NCI-H2107 treated with DMSO at 0.1 percent for 48 hours (cell line): ENCODE measurements around the gene ERGIC1.
"Not testable (repeated sequence)": the region's sequence is repeated elsewhere in the genome, so short reads cannot be mapped to it uniquely, and the experiment has no call there.

Experiments
- DNase-seq: peaks from one replicate; lab custom pipeline; 2025; ENCODE audit not compliant: unreplicated experiment; lab: John Stamatoyannopoulos, UW

ERGIC1 gene

DNA sequence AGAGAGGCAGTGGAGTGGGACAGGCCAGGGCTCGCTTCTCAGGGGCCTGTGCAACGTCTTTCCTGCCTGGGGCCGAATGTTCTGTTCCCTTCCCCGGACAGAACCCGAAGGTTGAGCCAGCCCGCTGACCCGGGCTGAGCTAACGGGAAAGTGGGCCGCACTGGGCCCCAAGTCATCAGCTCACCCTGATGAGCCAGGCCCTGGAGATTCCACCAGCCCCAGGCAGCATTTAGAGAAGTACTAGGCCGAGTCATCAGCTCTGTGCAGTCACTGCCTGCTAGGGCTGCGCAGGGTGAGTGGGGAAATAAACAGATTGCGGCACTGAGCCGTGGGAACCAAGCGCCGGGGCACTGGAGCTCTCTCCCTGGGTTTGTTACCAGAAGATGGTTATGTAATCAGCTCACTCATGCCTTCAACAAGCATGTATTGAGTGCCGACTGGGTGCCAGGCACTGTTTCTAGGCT, 33.9 kb upstream of the ERGIC1 start:
- DNase-seq = no peak

DNA sequence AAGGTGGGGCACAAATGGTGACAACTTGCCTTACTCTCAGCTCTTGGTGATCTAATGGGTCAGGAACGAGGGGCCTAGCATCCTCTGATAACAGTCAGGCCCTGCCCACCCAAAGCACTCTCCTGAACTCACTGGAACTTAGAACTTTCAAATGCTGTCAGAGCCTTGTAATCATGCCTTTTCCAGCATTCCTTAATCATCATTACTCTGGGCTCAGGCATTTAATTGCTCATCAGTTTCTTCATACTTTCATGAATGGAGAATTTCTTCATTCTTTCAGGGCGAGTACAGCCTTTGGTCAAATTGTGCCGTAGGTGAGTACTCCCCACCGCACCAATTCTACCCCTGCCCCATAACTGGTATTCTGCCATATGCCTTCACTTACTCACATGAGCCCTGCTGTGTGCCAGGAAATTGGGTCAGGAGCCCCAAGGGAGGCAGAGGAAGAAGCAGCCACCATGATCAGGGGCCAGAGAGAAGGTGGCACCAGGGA, 32.8 kb upstream of the ERGIC1 start:
- DNase-seq = no peak

DNA sequence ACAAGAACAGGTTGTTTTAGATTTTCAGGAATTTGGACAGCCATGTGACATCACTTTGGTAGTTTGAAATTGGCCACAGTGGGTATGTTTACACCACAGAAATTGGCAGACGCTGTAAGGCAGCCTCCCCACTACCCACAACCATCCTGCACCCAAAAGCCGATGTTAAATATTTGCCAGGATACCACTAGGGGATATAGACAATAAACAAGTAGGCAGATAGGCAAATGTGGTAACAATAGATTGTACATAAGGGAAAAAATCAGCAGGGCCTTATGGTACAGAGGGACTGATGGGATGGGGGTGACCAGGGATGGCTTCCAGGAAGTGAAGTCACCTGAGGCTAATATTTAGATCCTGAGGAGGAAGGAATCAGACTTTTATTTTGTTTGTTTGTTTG, 31.9 kb upstream of the ERGIC1 start:
- no peak for DNase-seq

DNA sequence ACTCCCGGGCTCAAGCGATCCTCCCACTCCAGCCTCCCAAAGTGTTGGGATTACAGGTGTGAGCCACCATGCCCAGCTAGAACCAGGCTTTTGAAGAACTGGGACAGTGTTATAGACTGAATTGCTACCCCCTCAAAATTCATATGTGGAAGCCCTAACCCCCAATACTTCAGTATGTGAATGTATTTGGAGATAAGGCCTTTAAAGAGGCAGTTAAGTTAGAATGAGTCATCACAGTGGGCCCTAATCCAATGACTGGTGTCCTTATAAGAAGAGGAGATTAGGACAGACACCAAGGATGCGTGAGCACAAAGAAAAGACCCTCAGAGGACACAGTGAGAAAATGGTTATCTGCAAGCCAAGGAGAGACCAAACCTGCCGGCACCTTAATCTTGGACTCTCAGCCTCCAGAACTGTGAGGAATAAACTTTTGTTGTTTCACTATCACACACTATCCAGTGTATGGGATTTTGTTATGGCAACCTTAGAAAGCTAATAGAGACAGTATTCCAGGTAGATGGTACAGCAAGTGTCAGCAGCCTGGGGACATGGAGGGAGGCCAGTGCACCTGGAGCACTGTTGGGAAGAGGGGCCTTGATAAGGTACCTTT, 31.4 kb upstream of the ERGIC1 start:
- DNase-seq = no peak

DNA sequence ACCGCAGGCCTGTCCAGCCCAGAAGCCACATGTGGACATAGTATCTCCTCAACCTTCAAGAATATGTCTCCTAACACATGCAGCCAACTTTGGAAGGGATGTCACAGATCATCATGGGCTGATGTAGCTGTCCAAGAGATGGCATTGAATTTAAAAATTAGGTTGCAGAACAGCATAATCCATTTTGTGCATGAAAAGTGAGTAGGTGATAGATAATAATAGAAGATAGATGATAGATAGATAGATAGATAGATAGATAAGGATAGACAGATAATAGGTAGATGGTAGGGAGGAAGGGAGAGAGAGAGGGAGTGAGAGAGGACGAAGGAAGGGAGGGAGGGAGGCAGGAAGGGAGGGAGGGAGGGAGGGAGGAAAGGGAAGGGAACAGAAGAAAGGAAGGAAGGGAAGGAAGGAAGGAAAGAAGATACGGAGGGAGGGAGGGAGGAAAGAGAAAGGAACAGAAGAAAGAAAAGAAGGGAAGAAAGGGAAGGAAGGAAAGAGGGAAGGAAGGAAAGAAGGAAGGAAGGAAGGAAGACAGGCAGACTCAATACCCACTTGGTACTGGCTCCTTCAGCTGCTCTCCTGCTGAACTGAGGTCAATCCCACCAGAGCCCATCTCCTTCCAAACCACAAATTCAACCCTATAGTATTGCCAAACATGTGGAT, 28.9 kb upstream of the ERGIC1 start:
- no peak for DNase-seq

DNA sequence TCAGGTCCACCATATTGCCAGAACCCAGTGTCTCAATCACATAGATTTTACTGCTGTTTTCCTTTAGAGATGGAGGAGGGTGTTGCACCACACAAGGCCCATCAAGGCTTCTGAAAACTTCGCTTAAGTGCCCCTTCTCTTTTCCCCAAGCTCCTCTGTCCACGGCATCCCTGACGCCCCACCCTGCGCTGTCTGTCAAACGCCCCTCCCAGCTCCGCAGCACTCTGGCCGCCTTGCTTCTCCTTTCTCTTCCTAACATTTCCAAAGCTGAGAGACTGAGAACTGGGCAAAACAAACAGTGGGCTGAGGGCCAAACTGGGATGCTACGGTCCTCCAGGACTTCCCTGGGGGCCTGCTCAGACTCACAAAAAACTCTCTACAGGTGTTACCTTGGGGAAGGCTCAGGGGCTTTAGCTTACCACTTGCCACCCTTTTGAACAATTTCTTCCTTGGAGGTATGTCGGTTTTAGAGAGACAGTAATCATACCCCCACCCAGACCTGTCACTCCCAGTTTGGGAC, 28.3 kb upstream of the ERGIC1 start:
- DNase-seq = no peak

DNA sequence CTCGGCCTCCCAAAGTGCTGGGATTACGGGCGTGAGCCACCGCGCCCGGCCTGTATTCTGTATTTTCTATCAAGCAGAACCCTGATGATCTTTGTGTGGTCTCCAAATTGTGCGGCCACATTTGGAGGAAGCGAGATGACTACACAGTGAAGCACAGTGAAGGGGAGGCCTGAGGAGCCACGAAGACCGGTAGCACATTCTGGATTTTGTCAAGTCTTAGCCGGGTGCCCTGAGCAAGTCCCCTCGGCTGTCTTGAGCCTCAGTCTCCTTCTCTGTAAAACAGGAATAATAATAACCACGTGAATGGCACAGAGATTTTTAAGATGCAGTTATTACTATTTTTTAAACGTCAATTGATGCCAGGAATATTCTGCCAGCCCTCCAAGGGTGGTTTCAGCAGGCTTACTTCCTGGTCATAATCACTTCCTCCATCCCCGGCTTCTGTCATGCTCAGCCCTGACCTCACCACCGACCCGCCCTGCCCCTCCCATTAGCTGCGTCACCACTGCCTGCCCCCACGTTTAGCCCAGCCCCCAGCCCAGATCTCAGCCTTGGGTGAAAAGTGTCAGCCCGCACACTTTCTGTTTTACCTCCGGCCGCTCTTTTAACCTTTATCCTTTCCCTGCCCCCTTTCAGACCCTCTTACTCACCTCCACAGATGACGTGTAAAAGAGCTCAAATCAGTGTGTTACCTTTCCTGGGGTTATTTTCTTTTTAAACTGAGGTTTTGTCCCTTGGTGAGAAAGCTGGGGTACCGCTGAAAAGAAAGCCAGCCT, 27.0 kb upstream of the ERGIC1 start:
- DNase-seq = no peak

DNA sequence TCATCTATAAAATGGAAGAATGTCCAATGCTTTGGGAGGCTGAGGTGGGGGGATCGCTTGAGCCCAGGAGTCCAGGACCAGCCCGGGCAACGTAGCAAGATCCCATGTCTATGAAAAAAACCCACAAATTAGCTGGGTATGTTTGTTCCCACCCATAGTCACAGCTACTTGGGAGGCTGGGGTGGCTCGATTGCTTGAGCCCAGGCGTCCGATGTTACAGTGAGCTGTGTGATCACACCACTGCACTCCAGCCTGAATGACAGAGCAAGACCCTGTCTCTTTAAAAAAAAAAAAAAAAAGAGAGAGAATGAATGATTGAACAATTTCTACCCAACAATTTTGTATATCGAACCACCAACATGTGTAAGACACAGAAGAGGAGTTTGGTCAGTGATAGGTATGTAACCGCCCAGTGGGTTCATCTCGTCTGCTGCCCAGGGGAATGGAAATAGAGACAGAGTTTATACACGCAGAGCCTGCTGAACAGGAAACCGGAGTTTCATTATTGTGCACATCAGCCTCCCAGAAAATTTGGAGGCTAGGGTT, 26.2 kb upstream of the ERGIC1 start:
- DNase-seq = no peak

DNA sequence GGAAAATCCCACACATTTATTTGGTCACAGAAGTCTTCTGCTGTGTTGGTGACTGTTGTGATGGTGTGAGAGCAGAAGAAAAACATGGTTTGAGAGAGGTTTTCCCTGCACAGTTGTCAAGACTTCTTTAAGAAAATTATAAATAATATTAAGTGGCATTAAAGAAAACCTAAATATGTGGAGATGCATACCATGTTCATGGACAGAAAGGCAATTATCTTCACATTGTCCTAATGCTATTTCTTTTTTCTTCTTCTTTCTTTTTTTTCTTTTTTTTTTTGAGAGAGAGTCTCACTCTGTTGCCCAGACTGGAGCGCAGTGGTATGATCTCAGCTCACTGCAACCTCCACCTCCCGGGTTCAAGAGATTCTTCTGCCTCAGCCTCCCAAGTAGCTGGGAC, 24.3 kb upstream of the ERGIC1 start:
- DNase-seq = no peak

DNA sequence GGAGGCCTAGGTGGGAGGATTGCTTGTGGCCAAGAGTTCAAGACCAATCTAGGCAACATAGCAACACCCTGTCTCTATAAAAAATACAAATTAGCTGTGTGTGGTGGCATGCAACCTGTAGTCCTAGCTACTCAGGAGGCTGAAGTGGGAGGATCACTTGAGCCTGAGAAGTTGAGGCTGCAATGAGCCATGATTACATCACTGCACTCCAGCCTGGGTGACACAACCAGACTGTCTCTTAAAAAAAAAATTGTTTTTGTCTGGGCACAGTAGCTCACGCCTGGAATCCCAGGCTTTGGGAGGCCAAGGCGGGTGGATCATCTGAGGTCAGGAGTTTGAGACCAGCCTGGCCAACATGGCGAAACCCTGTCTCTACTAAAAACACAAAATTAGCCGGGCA, 23.1 kb upstream of the ERGIC1 start:
- not testable (repeated sequence) for DNase-seq

DNA sequence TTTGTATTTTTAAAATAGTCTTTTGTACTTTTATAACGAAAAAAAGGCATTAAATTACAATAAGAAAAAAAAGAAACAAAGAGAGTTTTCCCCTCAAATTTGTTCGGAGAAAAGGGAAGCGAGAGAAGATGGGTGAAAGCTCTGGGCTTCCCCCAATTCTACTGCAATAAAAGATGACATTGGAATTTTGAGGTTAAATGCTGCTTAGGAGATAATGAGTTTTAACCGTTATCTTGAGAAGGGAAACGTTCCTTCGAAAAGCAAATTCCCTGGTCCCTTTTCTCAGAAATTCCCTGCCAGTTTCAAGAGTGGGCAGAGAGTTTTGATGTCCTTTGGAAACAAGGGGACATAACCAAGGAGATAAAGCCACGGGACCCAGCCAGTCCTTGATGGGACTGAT, 18.4 kb upstream of the ERGIC1 start:
- DNase-seq = no peak

DNA sequence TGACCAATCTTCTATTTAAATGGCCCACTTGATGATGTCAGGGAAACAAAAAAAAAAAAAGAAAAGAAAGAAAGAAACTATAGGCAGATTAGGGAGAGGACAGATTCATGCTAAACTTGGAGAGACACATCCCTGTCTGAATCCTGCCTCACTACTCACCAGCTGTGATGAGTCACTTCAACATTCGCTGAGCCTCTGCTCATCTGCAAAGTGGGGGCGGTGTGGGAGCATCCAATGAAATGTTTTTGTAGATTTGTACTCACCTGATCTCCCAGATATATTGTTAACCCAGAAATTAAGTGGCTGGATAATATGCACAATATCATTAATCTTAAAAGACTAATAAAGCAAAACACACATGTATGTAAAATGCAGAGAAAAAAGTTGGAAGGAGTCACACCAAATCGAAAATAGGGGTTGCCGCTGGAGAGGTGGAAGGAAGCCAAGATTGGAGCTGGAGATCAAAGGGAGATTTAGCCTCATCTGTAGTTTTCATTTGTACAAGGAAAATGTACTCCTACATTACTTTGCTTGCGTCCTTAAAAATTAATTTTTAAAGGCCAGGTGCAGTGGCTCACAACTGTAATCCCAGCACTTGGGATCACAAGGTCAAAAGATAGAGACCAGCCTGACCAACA, 17.0 kb upstream of the ERGIC1 start:
- DNase-seq = no peak

DNA sequence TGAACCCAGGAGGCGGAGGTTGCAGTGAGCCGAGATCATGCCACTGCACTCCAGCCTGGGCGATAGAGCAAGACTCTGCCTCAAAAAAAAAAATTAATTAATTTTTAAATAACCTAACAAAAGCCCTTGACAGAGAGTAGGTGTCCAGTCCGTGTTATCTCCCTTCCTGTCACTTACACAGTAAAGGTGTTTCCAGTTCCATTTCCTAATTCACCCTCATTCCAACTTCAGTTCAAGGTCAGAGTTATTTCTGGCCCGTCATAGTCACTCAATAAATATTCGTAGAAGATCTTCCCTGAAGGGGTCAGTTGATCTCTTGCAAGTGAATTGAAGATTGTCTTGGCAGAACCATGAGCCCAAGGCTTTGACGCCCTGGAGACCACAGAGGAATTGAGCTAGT, 16.4 kb upstream of the ERGIC1 start:
- no peak for DNase-seq

DNA sequence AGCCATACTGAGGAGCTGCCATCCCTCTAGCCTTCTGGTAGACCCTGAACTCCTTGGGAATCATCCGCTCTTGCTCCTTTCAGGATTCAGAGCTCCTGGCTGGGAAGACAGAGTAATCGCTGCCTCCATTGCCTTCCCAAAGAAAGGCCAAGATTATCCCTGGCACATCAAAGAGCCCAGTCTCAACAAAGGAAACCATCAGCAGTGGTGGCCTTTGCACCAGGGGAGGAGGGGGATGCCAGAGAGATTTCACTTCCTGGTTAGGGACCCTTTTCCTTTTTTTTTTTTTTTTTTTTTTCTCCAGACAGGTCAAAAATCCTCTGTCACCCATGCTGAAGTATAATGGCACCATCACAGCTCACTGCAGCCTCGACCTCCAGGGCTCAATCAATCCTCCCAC, 16.0 kb upstream of the ERGIC1 start:
- no peak for DNase-seq

DNA sequence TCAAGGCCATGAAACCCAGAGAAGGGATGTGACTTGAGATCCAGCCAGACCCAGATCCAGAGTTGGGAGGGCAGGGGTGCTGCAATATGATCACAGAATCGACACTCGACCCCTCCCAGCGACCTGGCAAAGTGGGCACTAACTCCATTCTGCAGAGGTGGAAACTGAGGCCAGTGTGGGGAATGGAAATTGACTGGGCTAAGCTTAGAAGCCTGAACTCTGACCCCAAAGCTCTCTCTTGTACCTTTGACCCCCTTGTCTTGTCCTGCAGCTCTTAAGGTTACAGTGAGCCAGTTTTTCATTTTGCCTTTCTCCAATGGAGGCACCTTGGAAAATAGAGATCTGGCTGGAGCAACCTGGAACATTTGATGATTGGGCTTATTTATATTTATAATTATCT, 14.5 kb upstream of the ERGIC1 start:
- DNase-seq = no peak

DNA sequence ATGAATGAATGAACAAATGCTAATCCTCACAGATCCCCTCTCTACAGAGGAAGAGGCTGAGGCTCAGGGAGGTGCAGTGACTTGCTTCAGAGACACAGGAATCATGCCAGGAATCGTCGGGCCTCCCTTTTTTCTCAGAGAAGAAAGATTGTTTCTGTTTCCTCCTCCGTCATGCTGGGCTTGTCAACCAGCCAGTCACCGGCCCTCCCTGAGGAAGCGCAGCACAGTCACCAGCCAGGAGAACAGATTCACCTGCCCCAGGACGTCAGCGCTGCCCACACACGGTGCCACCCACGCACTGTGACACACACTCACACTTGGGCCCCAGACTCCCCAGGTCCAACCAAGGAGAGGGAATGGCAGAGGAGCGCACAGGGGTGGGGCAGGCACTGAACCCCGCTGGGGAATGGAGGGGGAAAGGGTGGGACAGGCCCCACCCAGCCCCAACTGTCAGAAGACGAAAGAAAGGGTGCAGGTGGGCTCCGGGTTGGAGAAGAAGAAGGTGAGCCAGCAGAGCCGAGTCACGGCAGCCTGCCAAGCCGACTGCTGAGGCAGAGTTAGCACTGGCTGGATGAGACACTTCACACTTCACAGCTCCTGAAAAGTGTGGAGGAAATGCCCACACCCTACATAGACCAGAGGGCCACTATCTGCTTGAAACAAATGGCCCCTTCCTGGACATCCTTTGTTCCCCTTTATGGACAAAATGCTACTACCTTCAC, 13.8 kb upstream of the ERGIC1 start:
- no peak for DNase-seq

DNA sequence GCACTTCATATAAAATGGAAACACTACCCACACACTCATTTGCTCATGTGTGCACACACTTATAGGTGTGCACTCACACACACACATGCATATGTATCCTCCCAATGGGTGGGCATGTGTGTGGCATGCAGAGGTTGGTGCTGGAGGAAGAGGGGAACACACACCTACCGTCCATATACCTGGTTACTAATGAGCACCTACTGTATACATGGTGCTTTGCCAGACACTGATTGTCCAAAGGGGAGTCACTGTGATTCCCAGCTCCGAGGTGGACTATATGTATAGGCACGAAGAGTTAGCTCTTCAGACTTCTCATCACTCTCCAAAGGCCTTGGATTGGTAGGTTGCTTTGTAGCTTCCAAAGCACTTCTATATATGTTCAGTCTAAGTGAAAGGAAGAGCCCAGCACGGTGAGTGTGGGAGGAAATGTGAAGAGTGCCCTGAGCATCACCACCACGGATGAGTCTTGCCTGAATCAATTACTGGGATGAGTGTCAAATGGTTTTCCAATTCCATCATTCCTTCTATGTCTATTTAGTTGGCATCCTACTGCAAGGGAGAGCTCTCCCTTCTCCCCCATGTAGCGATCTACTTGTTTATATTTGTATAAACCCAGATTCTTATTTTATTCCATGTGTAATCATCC, 12.6 kb upstream of the ERGIC1 start:
- DNase-seq = no peak

DNA sequence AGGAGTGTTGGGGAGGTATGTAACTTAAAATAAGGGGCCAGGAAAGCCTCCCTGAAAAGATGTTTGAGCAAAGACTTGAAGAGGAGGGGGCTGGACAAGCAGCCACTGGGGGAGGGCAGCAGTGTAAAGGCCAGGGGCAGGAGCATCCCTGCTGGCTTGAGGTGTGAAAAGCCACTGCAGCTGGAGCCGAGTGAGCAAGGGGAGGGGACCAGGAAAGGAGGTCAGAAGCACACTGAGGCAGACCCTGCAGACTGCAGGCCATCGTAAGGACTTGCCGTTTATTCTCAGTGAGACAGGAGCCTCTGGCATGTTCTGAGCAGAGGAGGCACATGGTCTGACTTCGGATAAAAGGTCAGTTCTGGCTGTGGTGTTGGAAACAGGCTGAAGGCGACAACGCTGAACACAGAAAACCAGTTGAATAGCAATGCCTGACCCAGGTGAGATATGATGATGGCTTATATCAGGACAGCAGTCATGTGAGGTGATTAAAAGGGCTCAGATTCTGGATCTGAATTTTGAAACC, 10.2 kb upstream of the ERGIC1 start:
- no peak for DNase-seq

DNA sequence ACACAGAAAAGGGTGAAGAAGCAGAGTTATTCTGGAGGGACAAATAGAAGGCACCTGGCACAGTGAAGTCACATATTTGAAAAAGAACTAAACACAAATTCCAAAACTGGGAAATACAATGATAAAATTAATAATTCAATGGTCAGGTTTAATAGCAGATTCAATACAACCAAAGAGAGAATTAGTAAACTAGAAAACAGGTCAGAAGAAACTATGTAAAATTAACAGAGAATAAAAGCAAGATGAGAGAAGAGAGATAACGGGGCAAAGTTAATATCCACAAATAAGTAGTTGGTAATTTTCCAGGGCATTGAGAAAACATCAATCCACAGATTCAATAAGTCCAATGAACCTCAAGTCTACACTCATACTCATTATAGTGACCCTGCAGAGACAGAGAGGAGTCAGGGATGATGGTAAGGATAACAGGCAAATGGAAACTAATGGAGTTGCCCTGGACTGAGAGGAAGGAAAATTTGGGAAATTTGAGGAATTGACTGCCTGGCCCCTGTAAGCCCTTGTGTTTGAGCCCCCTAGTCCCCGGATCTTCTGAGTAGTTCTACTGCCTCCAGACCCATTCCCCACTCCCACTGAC, 8.3 kb upstream of the ERGIC1 start:
- DNase-seq = no peak
